D721Med (cell line): ENCODE results near the gene SGSM1.

ENCODE experiments used
- DNase-seq: peaks from one replicate; pipeline ENCODE4 v3.0.0; 2011; ENCODE audit warnings: low spot score; ENCODE audit not compliant: insufficient read length
- FAIRE-seq: peaks from 2 replicates; lab custom pipeline; 2011; peaks lifted over from hg19 to GRCh38; lab: Jason Lieb, UNC
- TF ChIP-seq, protein P1 (sequence below): IDR thresholded peaks from 2 replicates; pipeline ENCODE4 v1.5.1; 2012; ENCODE audit warnings: mild to moderate bottlenecking, control low read depth; ENCODE audit not compliant: insufficient read depth; ENCODE audit errors: missing control alignments

The SGSM1 gene

DNA sequence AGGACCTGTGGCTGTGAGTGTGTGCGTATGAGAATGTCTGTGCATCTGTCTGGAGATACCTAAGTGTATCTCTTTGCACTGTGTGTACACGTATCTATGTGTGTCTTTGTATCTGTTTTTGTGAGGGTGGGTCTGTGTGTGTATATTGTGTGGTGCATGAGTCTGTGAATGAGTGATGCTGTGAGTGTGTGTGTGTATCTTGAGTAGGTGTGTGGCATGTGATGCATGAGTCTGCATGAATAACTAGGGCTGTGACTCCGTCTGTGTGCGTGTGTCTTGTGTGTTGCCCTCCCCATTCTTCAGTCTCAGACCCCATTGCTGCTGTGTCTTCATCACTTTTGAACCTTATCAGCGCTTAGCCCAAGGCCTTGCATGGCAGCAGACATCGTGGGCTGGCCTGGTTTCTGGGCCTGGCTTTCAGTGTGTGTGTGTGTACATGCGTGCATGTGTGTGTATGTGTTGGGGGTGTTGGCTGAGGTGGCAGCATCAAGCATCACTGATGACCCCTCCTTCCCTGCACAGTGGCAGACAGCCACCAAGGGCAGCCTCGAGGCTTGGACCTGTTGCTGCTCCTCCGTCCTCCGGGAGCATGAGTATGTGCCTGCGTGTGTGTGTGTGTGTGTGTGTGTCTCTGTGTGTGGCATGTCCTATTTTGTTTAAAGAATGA, 1.4 kb downstream of the SGSM1 start:
- FAIRE-seq (no peak), DNase-seq (no peak)
- TF ChIP-seq, protein P1, sequence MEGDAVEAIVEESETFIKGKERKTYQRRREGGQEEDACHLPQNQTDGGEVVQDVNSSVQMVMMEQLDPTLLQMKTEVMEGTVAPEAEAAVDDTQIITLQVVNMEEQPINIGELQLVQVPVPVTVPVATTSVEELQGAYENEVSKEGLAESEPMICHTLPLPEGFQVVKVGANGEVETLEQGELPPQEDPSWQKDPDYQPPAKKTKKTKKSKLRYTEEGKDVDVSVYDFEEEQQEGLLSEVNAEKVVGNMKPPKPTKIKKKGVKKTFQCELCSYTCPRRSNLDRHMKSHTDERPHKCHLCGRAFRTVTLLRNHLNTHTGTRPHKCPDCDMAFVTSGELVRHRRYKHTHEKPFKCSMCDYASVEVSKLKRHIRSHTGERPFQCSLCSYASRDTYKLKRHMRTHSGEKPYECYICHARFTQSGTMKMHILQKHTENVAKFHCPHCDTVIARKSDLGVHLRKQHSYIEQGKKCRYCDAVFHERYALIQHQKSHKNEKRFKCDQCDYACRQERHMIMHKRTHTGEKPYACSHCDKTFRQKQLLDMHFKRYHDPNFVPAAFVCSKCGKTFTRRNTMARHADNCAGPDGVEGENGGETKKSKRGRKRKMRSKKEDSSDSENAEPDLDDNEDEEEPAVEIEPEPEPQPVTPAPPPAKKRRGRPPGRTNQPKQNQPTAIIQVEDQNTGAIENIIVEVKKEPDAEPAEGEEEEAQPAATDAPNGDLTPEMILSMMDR = no peak

DNA sequence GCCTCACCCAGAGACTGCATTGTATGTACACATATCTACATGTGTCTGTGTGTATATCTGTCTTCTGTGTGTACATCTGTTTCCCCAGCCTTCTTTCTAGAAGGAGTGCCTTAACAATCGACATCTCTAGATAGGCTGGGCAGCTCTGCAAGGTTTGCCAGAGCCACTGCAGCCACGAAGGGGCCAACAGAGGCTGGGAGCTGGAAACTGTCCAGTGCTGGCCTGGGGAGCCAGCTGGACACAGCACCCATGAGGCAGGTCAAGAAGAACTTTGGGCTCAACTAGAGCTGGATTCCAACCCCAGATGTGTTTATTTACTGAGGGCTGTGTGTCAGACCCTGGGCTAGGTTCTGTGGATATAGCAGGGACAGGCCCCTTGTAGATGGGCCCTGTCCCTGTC, 3.3 kb downstream of the SGSM1 start:
- FAIRE-seq = no peak
- TF ChIP-seq, protein P1 = no peak
- no peak for DNase-seq

DNA sequence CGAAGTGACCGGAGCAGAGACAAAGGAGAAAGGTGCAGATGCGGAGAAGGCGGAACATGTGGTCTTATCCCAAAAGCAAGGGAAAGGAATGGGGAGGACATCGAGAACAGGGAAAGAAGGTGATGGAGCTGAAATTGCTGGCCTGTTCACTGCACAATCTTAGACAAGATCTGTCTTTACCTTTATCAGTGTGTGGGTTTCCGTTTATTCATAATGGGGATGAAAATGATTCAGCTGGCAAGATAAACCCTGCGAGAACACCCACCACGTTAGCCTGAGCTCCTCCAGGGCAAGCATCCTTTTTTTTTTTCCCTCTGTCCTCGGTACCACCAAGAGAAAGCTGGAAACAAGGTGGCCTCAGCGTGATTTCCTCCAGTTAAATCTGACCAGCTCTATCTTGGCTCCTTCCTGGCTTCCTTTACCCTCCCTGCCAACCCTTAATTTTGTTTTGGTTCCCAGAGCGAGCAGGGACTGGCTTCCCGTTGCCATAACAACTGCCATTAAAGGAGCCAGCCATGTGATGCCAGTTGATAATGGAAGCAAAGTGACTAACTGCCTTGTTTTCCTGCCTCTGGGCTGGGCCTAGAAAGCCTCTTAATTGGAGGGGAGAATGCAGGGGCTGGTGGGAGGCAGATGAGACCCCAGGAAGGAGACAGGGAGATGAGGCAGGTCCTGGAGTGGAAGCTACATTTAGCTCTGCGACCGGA, 4.2 kb downstream of the SGSM1 start:
- FAIRE-seq (no peak), DNase-seq (no peak)
- TF ChIP-seq, protein P1 = no peak

DNA sequence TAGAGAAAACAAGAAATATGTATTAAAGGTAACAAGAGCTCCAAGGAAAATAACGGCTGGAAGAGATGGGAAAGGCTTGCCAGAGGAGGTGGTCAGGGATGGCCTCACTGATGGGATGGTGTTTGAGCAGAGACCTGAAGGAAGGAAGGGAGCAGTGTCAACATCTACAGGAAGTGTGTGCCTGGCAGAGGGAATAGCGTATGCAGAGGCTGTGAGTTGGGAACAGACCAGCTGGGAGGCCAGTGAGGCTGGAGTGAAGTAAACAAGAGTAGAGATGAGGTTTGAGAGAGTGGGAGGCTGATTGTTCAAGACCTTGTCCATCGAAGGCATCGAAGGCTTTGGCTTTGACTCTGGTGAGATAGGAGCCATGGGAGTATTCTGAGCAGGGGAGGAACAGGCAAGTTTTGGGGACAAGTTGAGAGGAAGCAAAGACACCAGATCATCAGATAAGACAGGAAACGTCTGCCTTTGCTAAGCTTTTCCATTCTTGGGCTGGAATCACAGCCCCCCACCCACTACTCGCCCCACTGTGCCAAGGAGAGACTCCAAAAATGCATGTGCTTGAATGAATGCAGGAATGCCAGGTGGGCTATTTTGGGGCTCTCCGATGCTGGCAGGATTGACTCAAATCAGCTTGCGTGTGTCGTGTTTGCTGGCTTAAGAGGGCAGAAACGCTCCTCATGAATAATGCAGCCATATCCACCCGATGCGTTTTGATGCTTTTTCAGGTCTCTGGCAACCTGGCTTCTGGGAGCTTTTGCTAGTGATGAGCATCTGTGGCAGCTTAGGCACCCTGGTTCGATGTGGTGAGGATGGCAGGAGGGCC, 7.2 kb downstream of the SGSM1 start:
- TF ChIP-seq, protein P1 = no peak
- FAIRE-seq = no peak
- DNase-seq = no peak

DNA sequence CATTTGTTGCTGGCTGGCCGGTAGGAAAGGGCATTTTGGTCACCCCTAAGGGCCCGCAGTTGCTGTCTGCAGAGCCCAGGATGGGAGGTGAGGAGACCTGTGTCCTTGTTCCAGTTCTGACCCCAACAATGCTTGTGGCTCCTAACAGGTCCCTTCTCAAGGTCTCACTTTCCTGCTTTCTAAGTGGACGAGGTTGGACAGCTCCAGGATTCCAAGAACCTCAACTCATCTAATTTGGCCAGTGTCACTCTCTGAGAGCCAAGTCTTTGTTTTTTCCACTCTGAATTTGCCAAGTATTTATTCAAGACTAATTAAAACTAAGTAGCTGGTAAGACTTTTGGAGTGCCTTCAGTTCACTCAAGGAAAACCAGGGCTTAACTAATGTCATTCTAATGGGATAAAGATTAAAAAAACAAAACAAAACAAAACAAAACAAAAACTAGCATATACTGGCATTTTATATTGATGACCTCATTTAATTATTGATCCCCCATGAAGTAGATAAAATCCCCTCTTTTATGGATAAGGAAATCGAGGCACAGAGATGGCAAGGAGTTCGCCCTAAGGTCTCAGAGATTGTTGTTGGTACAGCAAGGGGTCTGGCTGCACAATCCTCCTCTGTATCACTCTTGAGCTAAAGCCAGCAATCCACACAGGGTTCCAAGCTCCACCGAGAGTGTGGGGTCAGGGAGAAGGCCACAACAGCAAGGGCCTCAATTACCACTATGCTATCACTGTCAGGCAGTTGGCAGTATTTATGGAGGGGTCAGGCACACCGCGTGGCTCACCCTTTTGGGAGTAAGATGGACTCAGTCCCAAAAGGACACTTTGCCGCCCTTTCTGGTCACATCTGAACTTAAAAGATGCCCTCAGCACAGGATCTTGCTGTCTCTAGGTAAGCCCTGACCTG, 8.1 kb downstream of the SGSM1 start:
- no peak for FAIRE-seq
- TF ChIP-seq, protein P1 = no peak
- no peak for DNase-seq

DNA sequence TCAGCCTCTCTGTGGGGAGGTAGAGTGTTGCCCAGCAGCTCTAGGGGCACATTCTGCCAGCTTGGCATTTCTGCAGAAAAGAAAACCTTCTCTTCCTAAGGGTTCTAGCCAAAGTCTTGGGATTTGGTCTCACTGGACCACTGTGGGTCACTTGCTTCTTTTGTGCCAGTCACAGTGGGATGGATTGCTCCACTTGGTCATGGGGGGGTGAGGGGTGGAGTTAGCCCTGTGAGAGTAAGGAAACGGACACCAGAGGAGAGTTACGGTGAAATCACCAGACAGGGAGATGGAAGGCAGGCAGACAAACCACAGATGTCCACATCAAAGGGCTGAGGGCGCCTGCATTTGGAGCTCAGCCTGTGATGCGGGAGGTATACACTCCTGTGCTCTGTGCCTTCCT, 10.8 kb downstream of the SGSM1 start:
- DNase-seq (no peak), FAIRE-seq (no peak)
- TF ChIP-seq, protein P1 = no peak
